Stimulated activated naive B cell treated with anti-CD40 and anti-IgM and Interleukin-4, amounts not matched to agents 10 μg/mL and 1 μg/mL and 100 μg/mL, for 72 hours (primary cell): ENCODE results near the gene CYP4F22.
"Not testable (repeated sequence)": the region's sequence is repeated elsewhere in the genome, so short reads cannot be mapped to it uniquely, and the experiment has no call there.

Source experiments
- ATAC-seq, 2 donors: fragments of 150-1000 bp; cut with Tn5 transposase; replicated peaks; 2 replicates each; pipeline ENCODE4 v1.10.0; 2021; ENCODE audit warnings: moderate library complexity in 1 of 2
- DNase-seq: peaks from one replicate; pipeline ENCODE4 v3.0.0; 2021
- H3K27ac Mint-ChIP-seq: one replicate; pipeline ENCODE4 v1.8.0; 2022; ENCODE audit warnings: mild to moderate bottlenecking, mixed read lengths
- H3K27me3 Mint-ChIP-seq, 2 donors: one replicate each; pipeline ENCODE4 v1.8.0; 2022; ENCODE audit warnings: mixed read lengths in 2 of 2
- H3K36me3 Mint-ChIP-seq, 2 donors: one replicate each; pipeline ENCODE4 v1.8.0; 2022; ENCODE audit warnings: mixed read lengths in 2 of 2, mild to moderate bottlenecking in 1 of 2
- H3K4me1 Mint-ChIP-seq, 2 donors: one replicate each; pipeline ENCODE4 v1.8.0; 2022; ENCODE audit warnings: mixed read lengths in 2 of 2, mild to moderate bottlenecking in 1 of 2
- H3K4me3 Mint-ChIP-seq, 2 donors: one replicate each; pipeline ENCODE4 v1.8.0; 2022; ENCODE audit warnings: mild to moderate bottlenecking in 2 of 2, mixed read lengths in 2 of 2, moderate library complexity in 1 of 2
- H3K9me3 Mint-ChIP-seq, 2 donors: one replicate each; pipeline ENCODE4 v1.8.0; 2022; ENCODE audit warnings: mixed read lengths in 2 of 2, mild to moderate bottlenecking in 1 of 2

CYP4F22 gene

DNA sequence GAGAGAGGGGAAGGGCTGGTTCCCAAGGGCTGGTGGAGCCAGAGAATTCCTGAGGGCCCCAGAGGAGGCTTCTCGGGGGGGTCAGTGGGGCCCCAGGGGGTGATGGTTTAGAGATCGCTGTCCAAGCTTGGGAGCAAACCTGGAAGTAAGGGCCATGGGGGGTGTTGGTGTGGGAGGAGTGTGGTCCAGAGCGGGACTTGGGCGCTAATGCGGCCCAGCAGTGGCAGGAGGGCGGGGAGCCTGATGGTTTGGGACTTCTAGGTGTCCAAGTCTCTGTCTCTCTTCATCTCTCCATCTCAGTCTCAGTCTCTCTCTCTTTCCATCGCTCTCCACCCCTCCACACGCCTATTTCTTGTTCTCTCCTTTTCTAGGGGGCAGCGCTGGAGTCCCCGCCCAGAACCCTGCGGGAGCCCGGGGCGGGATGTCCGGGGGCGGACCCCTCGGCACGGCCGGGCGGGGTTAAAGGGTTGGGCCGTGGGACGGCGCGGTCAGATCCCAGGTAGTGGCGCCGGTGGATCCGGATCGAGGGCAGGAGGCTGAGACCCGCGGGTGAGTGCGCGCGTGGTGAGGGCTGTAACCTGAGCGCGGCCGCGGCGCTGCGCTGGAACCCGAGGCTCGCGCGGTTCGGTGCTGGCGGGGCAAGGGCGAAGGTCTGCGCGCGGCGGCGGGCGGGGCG lies at the start of gene CYP4F22:
TSS of gene CYP4F22 (plus strand) at position 491 of the 676 bp plus-strand sequence. CDS start 16,812 bp downstream, outside the sequence.
- Mint-ChIP-seq H3K4me1 (peaks cover 11 to 16% of the 10 kb centered on the region in 2 donors), H3K4me3 (peak within 1 kb of the TSS; percentile 50 to 69), H3K9me3 (peaks cover 0 to 2% of the 10 kb centered on the region in 2 donors), H3K36me3 (no peaks in the 10 kb centered on the region), H3K27me3 (peaks cover 64 to 66% of the 10 kb centered on the region in 2 donors), H3K27ac (peak within 1 kb of the TSS; percentile 16)
- peak; percentile 19 to 22 for ATAC-seq
- no peak for DNase-seq

DNA sequence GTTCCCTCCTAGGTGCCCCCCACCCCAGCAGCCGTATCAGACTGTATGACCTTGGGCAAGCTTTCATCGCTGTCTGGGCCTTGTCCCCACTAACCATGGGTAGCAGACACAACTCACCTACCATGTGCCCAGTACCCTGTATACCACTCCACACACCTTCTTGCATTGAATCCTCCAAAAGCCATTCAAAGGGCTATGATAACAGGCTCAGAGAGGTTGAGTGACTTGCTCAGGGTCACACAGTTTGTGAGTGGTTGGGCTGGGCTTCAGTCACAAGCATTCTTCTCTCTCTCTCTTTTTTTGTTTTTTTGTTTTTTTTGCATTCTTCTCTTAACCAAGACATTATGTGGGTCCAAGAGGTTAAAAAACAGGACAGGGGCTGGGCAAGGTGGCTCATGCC lies 46.6 kb upstream of the CYP4F22 start:
- DNase-seq, result no peak
- peaks cover 23 to 27% of the 10 kb centered on the region in 2 donors for H3K36me3 Mint-ChIP-seq
- no peak overlapping the region for H3K4me3 Mint-ChIP-seq
- ATAC-seq, result no peak
- peaks cover 14 to 38% of the 10 kb centered on the region in 2 donors for H3K4me1 Mint-ChIP-seq
- H3K9me3 Mint-ChIP-seq, result no peaks in the 10 kb centered on the region
- H3K27me3 Mint-ChIP-seq, result no peaks in the 10 kb centered on the region
- H3K27ac Mint-ChIP-seq, result peak overlapping the region; percentile 59

DNA sequence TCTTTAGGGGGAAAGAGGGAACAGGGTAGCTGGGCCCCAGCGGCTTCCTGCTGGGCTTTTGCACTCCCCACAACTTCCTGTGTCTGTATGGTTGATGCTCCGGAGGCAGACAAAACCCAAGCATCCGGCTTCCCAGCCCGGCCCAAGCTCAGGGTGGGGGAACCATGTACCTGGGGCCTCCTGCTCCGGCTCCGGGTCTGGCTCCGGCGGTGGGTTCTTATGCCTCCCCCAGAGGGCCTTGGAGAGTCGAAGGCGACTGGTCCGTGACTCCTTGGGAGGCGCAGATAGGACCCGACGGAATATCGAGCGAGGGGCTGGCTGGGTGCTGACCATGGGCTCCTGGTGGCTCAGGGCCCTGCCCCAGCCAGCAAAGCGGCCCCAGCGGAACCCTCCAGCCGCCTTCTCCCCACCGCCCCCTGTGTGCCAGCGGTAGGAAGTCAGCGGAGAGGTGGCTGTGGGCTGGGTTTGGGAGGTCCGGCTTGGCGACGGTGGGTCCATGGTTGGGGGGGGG lies 44.4 kb upstream of the CYP4F22 start:
- H3K9me3 Mint-ChIP-seq, result no peaks in the 10 kb centered on the region
- peak overlapping the region; percentile 93 to 95 for H3K4me3 Mint-ChIP-seq
- H3K36me3 Mint-ChIP-seq, result peaks cover 17 to 28% of the 10 kb centered on the region in 2 donors
- DNase-seq (peak; percentile 65), ATAC-seq (peak; percentile 85 to 87)
- H3K27me3 Mint-ChIP-seq, result peaks cover 6% of the 10 kb centered on the region in 2 donors
- H3K4me1 Mint-ChIP-seq, result peaks cover 25 to 50% of the 10 kb centered on the region in 2 donors
- H3K27ac Mint-ChIP-seq, result peak overlapping the region; percentile 96

DNA sequence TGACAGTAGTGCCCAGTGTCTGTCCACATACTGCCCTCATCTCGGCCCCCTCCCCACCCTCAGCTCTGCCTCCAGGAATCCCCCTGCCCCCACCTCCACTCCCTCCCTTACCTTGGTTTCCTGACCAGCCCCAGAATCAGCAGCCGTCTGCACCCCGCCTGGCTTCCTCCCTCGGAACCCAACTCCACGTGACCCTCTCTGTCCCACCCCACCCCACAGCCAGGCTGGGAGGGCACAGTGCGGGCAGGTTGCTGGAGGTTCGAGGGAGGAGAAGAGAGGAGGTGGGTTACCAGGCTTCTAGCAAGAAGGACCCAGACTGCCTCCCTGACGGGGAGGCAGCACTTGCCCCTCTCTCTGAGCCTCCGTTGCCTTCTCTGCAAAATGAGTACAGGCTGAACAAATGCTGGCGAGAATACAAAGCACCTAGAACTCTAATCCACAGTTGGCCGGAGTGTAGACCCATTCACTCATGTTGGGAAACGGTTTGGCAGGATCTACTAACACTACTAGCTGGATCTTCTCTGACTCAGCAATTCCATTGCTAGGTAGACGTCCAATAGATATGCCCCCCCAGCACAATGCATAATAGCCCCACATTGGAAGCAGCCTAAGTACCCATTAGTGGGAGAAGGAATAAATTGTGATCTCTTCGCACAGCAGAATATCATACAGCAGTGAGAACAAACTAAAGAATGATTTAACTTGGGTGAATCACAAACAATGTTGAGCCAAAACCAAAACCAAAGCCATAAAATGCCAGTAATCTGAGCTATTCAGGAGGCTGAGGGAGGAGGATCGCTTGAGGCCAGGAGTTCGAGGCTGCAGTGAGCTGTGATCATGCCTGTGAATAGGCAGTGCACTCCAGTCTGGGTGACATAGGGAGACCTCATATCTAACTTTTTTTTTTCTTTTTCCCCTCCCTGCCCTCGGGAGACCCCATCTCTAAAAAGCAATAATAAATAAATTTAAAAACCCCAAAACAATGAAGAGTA lies 43.6 kb upstream of the CYP4F22 start, which contains the start of gene RASAL3:
TSS of gene RASAL3 (minus strand) at position 151 of the 992 bp plus-strand sequence. CDS start 186 bp downstream, outside the sequence.
- Mint-ChIP-seq H3K27me3 (peaks cover 14% of the 10 kb centered on the region in 2 donors), H3K36me3 (peaks cover 13 to 25% of the 10 kb centered on the region in 2 donors), H3K4me3 (peak within 1 kb of the TSS; percentile 93 to 95), H3K27ac (peak within 1 kb of the TSS; percentile 96), H3K9me3 (no peaks in the 10 kb centered on the region), H3K4me1 (peaks cover 32 to 58% of the 10 kb centered on the region in 2 donors)
- ATAC-seq (peak; percentile 77 to 84), DNase-seq (peak; percentile 53)

DNA sequence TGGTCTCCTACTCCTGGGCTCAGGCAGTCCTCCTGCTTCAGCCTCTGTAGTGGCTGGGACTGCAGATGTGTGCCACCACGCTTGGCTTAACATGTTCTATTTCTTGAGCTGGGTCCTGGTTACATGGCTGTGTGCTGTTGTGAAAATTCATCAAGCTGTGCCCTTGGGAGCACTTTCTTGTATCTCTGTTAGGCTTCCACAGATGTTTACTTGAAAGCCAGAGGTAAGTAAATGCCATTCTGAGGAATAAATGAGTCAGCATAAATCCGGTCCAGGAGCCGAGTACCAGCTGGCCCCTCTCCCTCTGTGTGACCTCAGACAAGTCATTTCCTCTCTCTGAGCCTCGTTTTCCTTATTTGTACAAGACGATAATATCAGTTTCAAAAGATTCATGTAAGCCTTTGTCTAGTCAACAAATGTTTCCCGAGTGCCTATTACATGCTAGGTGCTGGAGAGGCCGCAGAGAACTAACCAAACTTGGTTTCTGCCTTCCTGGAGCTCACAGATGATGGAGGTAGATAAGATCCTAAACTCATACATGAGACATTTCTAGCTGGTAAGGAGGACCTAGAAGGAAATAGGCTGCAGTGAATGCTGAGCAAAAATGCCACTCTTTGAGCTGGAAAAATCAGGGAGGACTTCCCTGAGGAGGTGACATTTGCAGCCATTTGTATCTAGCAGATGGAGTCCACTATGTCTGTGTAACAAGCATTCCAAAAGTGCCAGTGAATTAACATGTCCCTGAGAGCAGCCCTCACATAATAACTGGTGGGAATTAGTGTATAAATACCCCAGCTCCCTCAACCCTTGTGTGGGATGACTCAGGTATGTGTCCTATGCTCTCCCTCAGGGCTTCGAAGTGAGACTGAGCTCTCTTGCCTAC lies 41.2 kb upstream of the CYP4F22 start:
- DNase-seq, result peak; percentile 23
- Mint-ChIP-seq H3K9me3 (no peaks in the 10 kb centered on the region), H3K4me3 (peak overlapping the region in 1 of 2 donors; percentile 5), H3K27ac (peak overlapping the region; percentile 14), H3K4me1 (peaks cover 37 to 58% of the 10 kb centered on the region in 2 donors), H3K27me3 (peaks cover 28 to 35% of the 10 kb centered on the region in 2 donors), H3K36me3 (peaks cover 2 to 14% of the 10 kb centered on the region in 2 donors)
- ATAC-seq, result peak; percentile 38 to 41

DNA sequence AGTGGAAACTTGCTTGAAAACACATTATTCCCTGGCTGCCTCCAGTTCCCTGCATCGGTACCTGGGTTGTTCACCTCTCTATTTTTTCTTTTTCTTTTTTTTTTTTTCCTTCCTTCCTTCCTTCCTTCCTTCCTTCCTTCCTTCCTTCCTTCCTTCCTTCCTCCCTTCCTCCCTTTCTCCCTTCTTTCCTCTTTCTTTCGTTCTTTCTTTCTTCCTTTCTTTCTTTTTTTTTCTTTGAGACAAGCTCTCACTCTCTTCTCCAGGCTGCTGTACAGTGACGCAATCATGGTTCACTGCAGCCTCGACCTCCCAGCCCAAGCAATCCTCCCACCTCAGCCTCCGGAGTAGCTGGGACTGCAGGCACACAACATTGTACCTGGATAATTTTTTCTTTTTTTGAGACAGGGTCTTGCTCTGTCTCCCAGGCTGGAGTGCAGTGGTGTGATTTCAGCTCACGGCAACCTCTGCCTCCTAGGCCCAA lies 40.6 kb upstream of the CYP4F22 start:
- no peak for ATAC-seq
- DNase-seq, result no peak
- Mint-ChIP-seq H3K36me3 (peaks cover 0 to 14% of the 10 kb centered on the region in 2 donors), H3K9me3 (no peaks in the 10 kb centered on the region), H3K4me1 (peaks cover 36 to 53% of the 10 kb centered on the region in 2 donors), H3K4me3 (no peak overlapping the region), H3K27ac (peak overlapping the region; percentile 32), H3K27me3 (peaks cover 28 to 35% of the 10 kb centered on the region in 2 donors)

DNA sequence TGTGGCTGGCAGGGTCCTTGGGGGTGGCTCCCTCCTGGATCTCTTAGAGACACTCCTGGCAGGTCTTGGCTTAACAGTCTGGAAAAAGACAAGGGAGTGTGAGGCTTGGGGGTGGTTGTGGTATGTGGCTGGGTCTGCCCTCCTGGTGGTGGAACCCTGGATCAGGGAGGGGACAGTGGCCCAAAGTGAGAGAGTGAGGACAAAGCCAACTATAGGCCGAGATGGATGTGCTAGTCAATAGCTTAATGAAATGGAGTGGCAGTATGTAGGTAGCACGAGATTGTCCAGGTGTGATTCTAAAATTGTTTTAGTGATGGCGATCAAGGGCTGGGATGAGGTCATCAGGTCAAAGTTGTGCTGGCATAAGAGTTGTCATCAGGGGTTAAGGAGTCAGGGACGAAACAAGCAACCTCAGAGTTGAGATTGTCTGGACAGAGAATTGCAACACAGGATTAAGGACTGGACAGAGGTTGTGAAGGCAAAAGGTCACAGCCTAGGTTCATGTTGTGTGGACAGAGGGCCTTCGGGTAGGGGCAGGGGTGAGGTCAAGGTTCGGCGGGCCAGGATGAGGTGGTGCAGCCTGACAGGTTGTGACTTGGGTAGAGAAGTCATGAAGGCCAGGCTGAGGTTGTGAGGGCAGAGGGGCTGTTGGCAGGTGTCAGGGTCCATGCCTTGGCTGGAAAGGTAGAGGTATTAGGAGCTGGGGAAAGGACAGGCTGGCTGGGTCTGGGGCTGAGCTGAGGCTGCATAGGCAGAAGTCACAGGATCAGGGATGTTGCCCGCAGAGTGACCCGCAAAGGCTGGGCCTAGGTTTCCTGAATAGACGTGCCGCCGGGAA lies 39.4 kb upstream of the CYP4F22 start:
- no peak for ATAC-seq
- Mint-ChIP-seq H3K4me1 (peaks cover 36 to 44% of the 10 kb centered on the region in 2 donors), H3K4me3 (peak overlapping the region; percentile 78 to 86), H3K9me3 (no peaks in the 10 kb centered on the region), H3K36me3 (peaks cover 0 to 14% of the 10 kb centered on the region in 2 donors), H3K27me3 (peaks cover 28 to 35% of the 10 kb centered on the region in 2 donors), H3K27ac (peak overlapping the region; percentile 31)
- no peak for DNase-seq

DNA sequence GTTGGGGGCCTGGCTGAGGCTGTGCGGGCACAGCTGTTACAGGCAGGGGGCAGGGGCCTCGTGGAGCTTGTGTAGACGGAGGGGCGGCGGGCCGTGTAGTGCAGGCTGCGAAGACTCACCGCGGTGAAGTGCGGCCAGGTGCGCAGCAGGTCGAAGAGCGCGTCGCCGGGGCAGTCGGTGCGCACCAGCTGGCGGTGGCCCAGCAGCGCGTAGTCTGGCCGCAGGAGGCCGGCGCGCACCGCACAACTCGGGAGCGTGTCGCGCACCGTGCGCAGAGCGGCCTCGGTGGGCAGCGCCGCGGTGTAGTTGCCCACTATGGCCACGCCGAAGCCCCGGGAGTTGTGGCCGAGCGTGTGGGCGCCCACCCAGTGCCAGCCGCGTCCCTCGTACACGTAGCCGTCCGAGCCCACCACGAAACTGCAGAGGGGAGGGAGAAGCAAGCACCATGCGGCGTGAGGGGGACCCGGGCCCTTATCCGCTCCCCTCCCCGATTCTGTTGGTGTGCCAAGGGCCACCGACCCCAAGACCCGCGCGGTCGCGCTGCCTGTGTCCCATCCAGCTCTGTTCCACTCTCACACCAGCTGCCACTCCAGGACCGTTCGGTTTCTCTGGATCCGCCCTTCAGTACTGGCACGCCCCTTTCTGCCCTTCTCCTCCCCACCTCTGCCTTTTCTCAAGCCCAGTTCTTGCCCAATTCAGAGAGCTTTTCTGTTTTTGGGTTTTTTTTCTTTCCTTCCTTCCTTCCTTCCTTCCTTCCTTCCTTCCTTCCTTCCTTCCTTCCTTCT lies 38.6 kb upstream of the CYP4F22 start:
- H3K27ac Mint-ChIP-seq, result peak overlapping the region; percentile 31
- H3K4me1 Mint-ChIP-seq, result peaks cover 33 to 40% of the 10 kb centered on the region in 2 donors
- ATAC-seq (peak; percentile 66 to 67), DNase-seq (no peak)
- H3K9me3 Mint-ChIP-seq, result no peaks in the 10 kb centered on the region
- peaks cover 0 to 14% of the 10 kb centered on the region in 2 donors for H3K36me3 Mint-ChIP-seq
- H3K27me3 Mint-ChIP-seq, result peaks cover 28 to 35% of the 10 kb centered on the region in 2 donors
- H3K4me3 Mint-ChIP-seq, result peak overlapping the region; percentile 78 to 86

DNA sequence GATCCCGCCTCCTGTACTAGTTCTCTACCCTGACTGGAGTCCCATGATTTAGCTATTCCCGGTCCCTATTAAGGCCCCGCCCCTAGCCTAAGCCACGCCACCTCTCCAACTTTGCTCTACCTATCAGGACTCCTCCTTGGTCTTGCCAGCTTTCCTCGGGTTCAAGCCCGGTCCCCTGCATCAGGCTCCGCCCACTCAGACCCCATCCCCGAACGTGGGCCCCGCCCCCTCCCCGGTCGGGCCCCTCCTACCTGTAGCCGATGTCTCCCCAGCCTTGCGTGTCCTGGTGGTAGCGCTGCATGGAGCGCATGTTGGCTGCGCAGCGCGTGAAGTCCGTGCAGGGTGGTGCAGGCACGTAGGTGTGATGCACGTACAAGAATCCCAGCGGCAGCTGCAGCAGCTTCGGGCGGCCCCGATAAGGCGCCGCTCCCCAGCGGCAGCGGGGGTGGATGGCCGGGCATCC lies 36.7 kb upstream of the CYP4F22 start:
- ATAC-seq (no peak), DNase-seq (no peak)
- no peak overlapping the region for H3K4me3 Mint-ChIP-seq
- peaks cover 29 to 34% of the 10 kb centered on the region in 2 donors for H3K4me1 Mint-ChIP-seq
- peak overlapping the region; percentile 9 for H3K27ac Mint-ChIP-seq
- H3K36me3 Mint-ChIP-seq, result peaks cover 4 to 14% of the 10 kb centered on the region in 2 donors
- H3K27me3 Mint-ChIP-seq, result peaks cover 28 to 35% of the 10 kb centered on the region in 2 donors
- H3K9me3 Mint-ChIP-seq, result no peaks in the 10 kb centered on the region

DNA sequence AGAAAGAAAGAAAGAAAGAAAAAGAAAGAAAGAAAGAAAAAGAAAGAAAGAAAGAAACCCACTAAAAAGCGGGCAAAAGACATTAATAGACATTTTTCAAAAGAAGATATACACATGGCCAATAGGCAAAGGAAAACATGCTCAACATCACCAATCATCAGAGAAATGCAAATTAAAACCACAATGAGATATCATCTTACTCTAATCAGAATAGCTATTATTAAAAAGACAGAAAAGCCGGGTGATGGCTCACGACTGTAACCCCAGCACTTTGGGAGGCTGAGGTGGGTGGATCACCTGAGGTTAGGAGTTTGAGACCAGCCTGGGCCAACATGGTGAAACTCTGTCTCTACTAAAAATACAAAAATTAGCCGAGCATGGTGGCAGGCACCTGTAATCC lies 34.5 kb upstream of the CYP4F22 start:
- not testable (repeated sequence) for H3K36me3 Mint-ChIP-seq, H3K9me3 Mint-ChIP-seq, H3K4me3 Mint-ChIP-seq, DNase-seq, H3K27ac Mint-ChIP-seq, ATAC-seq
- Mint-ChIP-seq H3K4me1 (peaks cover 15 to 16% of the 10 kb centered on the region in 2 donors), H3K27me3 (peaks cover 23 to 30% of the 10 kb centered on the region in 2 donors)

DNA sequence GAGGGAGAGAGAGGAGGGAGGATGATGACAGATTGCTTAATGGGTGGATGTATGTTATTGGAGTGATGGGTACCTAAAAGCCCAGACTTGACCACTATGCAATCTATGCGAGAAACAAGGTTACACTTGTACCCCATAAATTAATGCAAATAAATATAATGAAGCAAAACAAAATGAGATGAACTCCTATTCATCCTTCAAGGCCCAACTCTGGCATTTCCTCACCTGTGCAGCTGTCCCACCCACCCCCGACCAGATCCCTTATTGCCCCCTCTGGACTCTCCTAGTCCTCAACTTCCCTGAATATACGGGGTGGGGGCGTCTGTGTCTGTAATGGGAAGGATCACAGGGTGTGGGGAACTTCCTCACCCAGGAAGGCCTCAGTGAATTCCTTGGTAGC lies 33.2 kb upstream of the CYP4F22 start:
- H3K27ac Mint-ChIP-seq, result no peak overlapping the region
- no peak for DNase-seq
- H3K4me3 Mint-ChIP-seq, result no peak overlapping the region
- no peak for ATAC-seq
- peaks cover 9 to 16% of the 10 kb centered on the region in 2 donors for H3K27me3 Mint-ChIP-seq
- H3K4me1 Mint-ChIP-seq, result peaks cover 6 to 7% of the 10 kb centered on the region in 2 donors
- peaks cover 0 to 4% of the 10 kb centered on the region in 2 donors for H3K36me3 Mint-ChIP-seq
- no peaks in the 10 kb centered on the region for H3K9me3 Mint-ChIP-seq

DNA sequence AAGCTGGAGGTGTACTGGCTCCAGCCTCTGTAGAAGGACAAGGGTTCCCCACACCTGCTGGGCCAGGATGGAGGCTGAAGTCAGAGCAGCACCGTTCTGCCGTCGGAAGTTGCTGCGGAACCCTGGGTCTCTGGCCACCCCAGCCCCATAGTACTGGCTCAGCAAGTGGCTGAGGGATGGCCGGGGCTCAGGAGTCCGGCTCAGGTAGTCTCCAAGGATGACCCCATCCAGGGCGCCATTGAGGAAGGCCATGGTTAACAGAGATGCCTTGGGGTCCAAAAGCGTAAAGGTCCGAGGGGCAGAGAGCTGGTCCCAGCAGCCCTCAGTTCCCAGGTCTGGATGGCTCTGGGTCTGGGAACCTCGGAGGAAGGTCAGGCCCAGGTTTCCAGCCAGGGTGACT lies 32.7 kb upstream of the CYP4F22 start:
- no peak for ATAC-seq
- H3K9me3 Mint-ChIP-seq, result no peaks in the 10 kb centered on the region
- H3K4me1 Mint-ChIP-seq, result peaks cover 4 to 5% of the 10 kb centered on the region in 2 donors
- H3K27me3 Mint-ChIP-seq, result peaks cover 9 to 12% of the 10 kb centered on the region in 2 donors
- peaks cover 0 to 4% of the 10 kb centered on the region in 2 donors for H3K36me3 Mint-ChIP-seq
- H3K27ac Mint-ChIP-seq, result no peak overlapping the region
- no peak for DNase-seq
- no peak overlapping the region for H3K4me3 Mint-ChIP-seq
